ENCODE data around the gene CDK2AP2. TPM values are rescaled to one million over a fixed set of nuclear protein-coding genes. Genes with fewer than 3 reads are reported as not detected.

Gene CDK2AP2
- total and polyA plus RNA-seq, 9 of the 15 experiments (the other 6 are each of a cell fraction or from before 2014, with no cell fraction given): 4.4 to 47.4 (median 21.7) TPM

- no peak for TF ChIP-seq ZMIZ1 (IDR thresholded peaks at IDR 0.05; ENCODE audit: low read depth in 2 of 2, low read length in 2 of 2)
- no peak for TF ChIP-seq SRSF7 (optimal IDR thresholded peaks at IDR 0.05; ENCODE audit: low read depth, low read length)
- TF ChIP-seq HMGN3 (IDR thresholded peaks at IDR 0.05; ENCODE audit: borderline replicate concordance, extremely low read depth, insufficient read length, low read depth, low read length): no peak
- TF ChIP-seq MAFK (IDR thresholded peaks at IDR 0.05; ENCODE audit: low read length): no peak
- peak; percentile 99 for TF ChIP-seq GATAD2A (IDR thresholded peaks at IDR 0.05)
- TF ChIP-seq RUNX1 (IDR thresholded peaks at IDR 0.05; ENCODE audit: low read depth): no peak
- TF ChIP-seq HES1 (IDR thresholded peaks at IDR 0.05; ENCODE audit: low read depth): no peak
- no peak for TF ChIP-seq RBM39 (optimal IDR thresholded peaks at IDR 0.05; ENCODE audit: low read depth, low read length)
- no peak for TF ChIP-seq ZNF274 (IDR thresholded peaks at IDR 0.05; ENCODE audit: borderline replicate concordance, low read depth, low read length)
- TF ChIP-seq CTCF (IDR thresholded peaks at IDR 0.05 in 2 of 3, conservative IDR thresholded peaks at IDR 0.05 in 1 of 3; ENCODE audit: insufficient read depth in 2 of 3, low read depth in 1 of 3, low read length in 3 of 3): 0 out of 6 replicates have a peak, but pooled peaks of 2 of the 3 experiments have one; percentile 7 to 12
- TF ChIP-seq ZSCAN32 (CRISPR knock-in tag; IDR thresholded peaks at IDR 0.05): no peak
- no peak for TF ChIP-seq ZBED1 (IDR thresholded peaks at IDR 0.05)
- TF ChIP-seq ZNF175 (CRISPR knock-in tag; IDR thresholded peaks at IDR 0.05; ENCODE audit: low read depth): no peak
- TF ChIP-seq SNRNP70 (optimal IDR thresholded peaks at IDR 0.05; ENCODE audit: low read depth, low read length): no peak
- peak; percentile 56; the same call in 1 of the 2 replicates for TF ChIP-seq CREB1 (IDR thresholded peaks at IDR 0.05)
- peak; percentile 85; the same call in 1 of the 2 replicates for TF ChIP-seq CREB1 (CRISPR knock-in tag; IDR thresholded peaks at IDR 0.05)
- TF ChIP-seq RBM22 (IDR thresholded peaks at IDR 0.05; ENCODE audit: low read depth, low read length, poor library complexity, severe bottlenecking): no peak
- no peak for TF ChIP-seq ZSCAN29 (IDR thresholded peaks at IDR 0.05)
- TF ChIP-seq ZNF12 (CRISPR knock-in tag; IDR thresholded peaks at IDR 0.05): no peak; the same call in 1 of the 2 replicates
- peak; percentile 98 for TF ChIP-seq ZBTB2 (IDR thresholded peaks at IDR 0.05)
- TF ChIP-seq TCF7L2 (IDR thresholded peaks at IDR 0.05; ENCODE audit: low read depth, low read length): no peak
These were observed 24.8 kb downstream of the CDK2AP2 start, which contains the start of gene AIP (continued) for GRCh38 chr11:67482827-67483798.
